HCT116 (cell line): ENCODE measurements around the gene ATP2A3. TPM values are rescaled to one million over a fixed set of nuclear protein-coding genes. Genes with fewer than 3 reads are reported as not detected.

Source experiments
- ATAC-seq: fragments of 200-7000 bp; cut with Tn5 transposase; 2 replicates; pipeline ENCODE4 v1.9.1; 2020; ENCODE audit warnings: mild to moderate bottlenecking, moderate library complexity
- BruUV-seq: library from RNA; stranded (reverse); fragments of 400-500 nt; replicated peaks from 2 replicates; lab custom pipeline; 2021; lab: Mats Ljungman, UMichigan
- CTCF ChIA-PET: fragments of 300-600 bp; sonication (Branson Sonifier 250); formaldehyde crosslinking; loops from one replicate; lab custom pipeline; 2021; ENCODE audit warnings: antibody characterized with exemption; lab: Charles Lee
- POLR2A ChIA-PET: fragments of 300-600, 350-600 bp; sonication (Branson Sonifier 250); formaldehyde crosslinking; loops from one replicate; lab custom pipeline; 2021; ENCODE audit warnings: antibody characterized with exemption; lab: Charles Lee
- RAD21 ChIA-PET, 2 experiments: fragments of 300-600 bp; sonication (Branson Sonifier 250); formaldehyde crosslinking; loops; one replicate each; lab custom pipeline; 2023; ENCODE audit warnings: low total read pairs in 2 of 2; ENCODE audit not compliant: uncharacterized antibody in 2 of 2, unreplicated experiment in 2 of 2, low non-redundant PET in 1 of 2; lab: Charles Lee
- DNase-seq: peaks from one replicate; pipeline ENCODE4 v3.0.0-alpha.2; 2010; ENCODE audit warnings: low read depth, low spot score
- H2AFZ ChIP-seq: fragments of 200-600 bp; shearing (Covaris generic), sonication (generic); 2 replicates; pipeline ENCODE4 v1.6.1; 2017; ENCODE audit warnings: low read depth, mixed run types, mixed read lengths, antibody characterized with exemption, low read length; ENCODE audit not compliant: poor library complexity, severe bottlenecking
- H3K27ac ChIP-seq: 2 replicates; pipeline ENCODE4 v1.5.1; 2012; ENCODE audit warnings: low read depth, low read length
- H3K27me3 ChIP-seq: fragments of 200-600 bp; sonication (generic); 2 replicates; pipeline ENCODE4 v1.6.1; 2016; ENCODE audit warnings: mixed run types, low read length, mixed read lengths; ENCODE audit not compliant: insufficient read depth
- H3K36me3 ChIP-seq, 2 experiments: fragments of 200-500 bp in 1 of 2; fragments of 200-600 bp in 1 of 2; sonication (Bioruptor generic) in 1 of 2; sonication (generic) in 1 of 2; 2 replicates each; pipeline versions ENCODE4 v1.5.1 to v1.6.1; 2014 to 2016; ENCODE audit warnings: low read length in 2 of 2, inconsistent platforms in 1 of 2, mixed read lengths in 1 of 2, mixed run types in 1 of 2; ENCODE audit not compliant: insufficient read depth in 2 of 2, control insufficient read depth in 1 of 2
- H3K4me1 ChIP-seq, 2 experiments: fragments of 200-600 bp in 1 of 2; sonication (generic) in 1 of 2; 2 replicates each; pipeline versions ENCODE4 v1.5.1 to v1.6.1; 2012 to 2017; ENCODE audit warnings: low read length in 2 of 2, inconsistent platforms in 1 of 2, mild to moderate bottlenecking in 1 of 2, mixed read lengths in 1 of 2, mixed run types in 1 of 2, moderate library complexity in 1 of 2; ENCODE audit not compliant: insufficient read depth in 2 of 2, control insufficient read depth in 1 of 2
- H3K4me2 ChIP-seq: fragments of 200-600 bp; sonication (generic); 2 replicates; pipeline ENCODE4 v1.6.1; 2017; ENCODE audit warnings: mixed run types, low read length, mixed read lengths
- H3K4me3 ChIP-seq, 2 experiments: fragments of 200-600 bp in 1 of 2; sonication (generic) in 1 of 2; replicated peaks in 1 of 2; 2 replicates each; pipeline ENCODE4 v1.5.1; 2011 to 2016; ENCODE audit warnings: low read length in 2 of 2, control low read depth in 1 of 2, low read depth in 1 of 2, mild to moderate bottlenecking in 1 of 2, mixed read lengths in 1 of 2, mixed run types in 1 of 2
- H3K79me2 ChIP-seq: fragments of 200-600 bp; sonication (generic); 2 replicates; pipeline ENCODE4 v1.6.1; 2017; ENCODE audit warnings: mild to moderate bottlenecking, mixed run types, low read length, moderate library complexity, mixed read lengths; ENCODE audit not compliant: insufficient read depth
- H3K9ac ChIP-seq: fragments of 200-600 bp; sonication (generic); 2 replicates; pipeline ENCODE4 v1.6.1; 2016; ENCODE audit warnings: low read length, mixed read lengths
- H3K9me2 ChIP-seq: fragments of 200-600 bp; sonication (generic), shearing (Covaris generic); 2 replicates; pipeline ENCODE4 v1.6.1; 2017; ENCODE audit warnings: mixed run types, mild to moderate bottlenecking, moderate library complexity; ENCODE audit not compliant: insufficient read depth
- H3K9me3 ChIP-seq, 2 experiments: fragments of 200-500 bp in 1 of 2; fragments of 200-600 bp in 1 of 2; sonication (Bioruptor generic) in 1 of 2; sonication (generic) in 1 of 2; 2 replicates each; pipeline ENCODE4 v1.6.1; 2014 to 2017; ENCODE audit warnings: low read length in 2 of 2, mixed read lengths in 2 of 2, inconsistent platforms in 1 of 2, low read depth in 1 of 2, mild to moderate bottlenecking in 1 of 2, mixed run types in 1 of 2, moderate library complexity in 1 of 2; ENCODE audit not compliant: control insufficient read depth in 1 of 2, insufficient read depth in 1 of 2
- H4K20me1 ChIP-seq: fragments of 200-600 bp; sonication (generic), shearing (Covaris generic); 2 replicates; pipeline ENCODE4 v1.6.1; 2017; ENCODE audit warnings: mixed run types, mild to moderate bottlenecking, moderate library complexity; ENCODE audit not compliant: insufficient read depth
- CBX3 ChIP-seq: IDR thresholded peaks from 2 replicates; pipeline ENCODE4 v1.6.1; 2012; ENCODE audit warnings: low read depth
- CEBPB ChIP-seq: IDR thresholded peaks from 2 replicates; pipeline ENCODE4 v1.6.1; 2012; ENCODE audit warnings: low read depth
- ELF1 ChIP-seq: IDR thresholded peaks from 2 replicates; pipeline ENCODE4 v1.6.1; 2012; ENCODE audit warnings: low read depth, borderline replicate concordance
- EZH2phosphoT487 ChIP-seq: fragments of 200-600 bp; IDR thresholded peaks from 2 replicates; pipeline ENCODE4 v1.6.1; 2018; ENCODE audit warnings: antibody characterized with exemption, borderline replicate concordance
- FOSL1 ChIP-seq: IDR thresholded peaks from 2 replicates; pipeline ENCODE4 v1.6.1; 2012; ENCODE audit warnings: low read depth
- JUND ChIP-seq: IDR thresholded peaks from 2 replicates; pipeline ENCODE4 v1.6.1; 2012
- MAX ChIP-seq: IDR thresholded peaks from 2 replicates; pipeline ENCODE4 v1.6.1; 2012
- POLR2A ChIP-seq: IDR thresholded peaks from 2 replicates; pipeline ENCODE4 v1.7.0; 2011; ENCODE audit warnings: borderline replicate concordance; ENCODE audit not compliant: insufficient read depth, insufficient read length; ENCODE audit errors: extremely low read depth
- REST ChIP-seq: IDR thresholded peaks from 2 replicates; pipeline ENCODE4 v1.6.1; 2012; ENCODE audit warnings: low read depth
- YY1 ChIP-seq: IDR thresholded peaks from 2 replicates; pipeline ENCODE4 v1.6.1; 2011; ENCODE audit warnings: low read length, low read depth, moderate library complexity, mild to moderate bottlenecking; ENCODE audit not compliant: insufficient replicate concordance; ENCODE audit errors: extremely low read depth
- ZFX ChIP-seq: fragments of 450-650 bp; IDR thresholded peaks from 2 replicates; pipeline ENCODE4 v1.6.1; 2017
- ZNF274 ChIP-seq: fragments of 200-500 bp; sonication (Bioruptor generic); IDR thresholded peaks from 2 replicates; pipeline ENCODE4 v1.6.1; 2014; ENCODE audit warnings: mild to moderate bottlenecking, low read depth, low read length, inconsistent platforms
- intact Hi-C: fragments of 100-400 bp; cut with micrococcal nuclease; formaldehyde crosslinking; loops from 2 replicates; pipeline ENCODE4 v1.10.0; 2022
- total RNA-seq: library from RNA; stranded (reverse); gene quantifications from one replicate; pipeline ENCODE4 v1.2.1, GENCODE V29; 2021; ENCODE audit not compliant: unreplicated experiment

Gene ATP2A3
- total RNA-seq, 1 experiment from 2014 or later: 23.1 TPM

- TF ChIP-seq POLR2A (no peak), ZNF274 (no peak), JUND (no peak), REST (no peak), CBX3 (no peak), CEBPB (no peak), FOSL1 (no peak), YY1 (no peak), ZFX (no peak), EZH2phosphoT487 (no peak), ELF1 (no peak), MAX (no peak)
- ATAC-seq: no peak
- Histone ChIP-seq H3K4me2 (no peak overlapping the region), H3K79me2 (no peaks in the 10 kb centered on the region), H4K20me1 (no peaks in the 10 kb centered on the region), H3K9me3 (no peaks in the 10 kb centered on the region), H3K9me2 (no peaks in the 10 kb centered on the region), H2AFZ (no peak overlapping the region), H3K9ac (no peak overlapping the region), H3K36me3 (no peaks in the 10 kb centered on the region), H3K27me3 (no peaks in the 10 kb centered on the region), H3K4me3 (no peak overlapping the region), H3K4me1 (peaks cover 0 to 7% of the 10 kb centered on the region in 2 experiments; a peak in 1 of 4 replicates), H3K27ac (no peak overlapping the region)
- intact Hi-C loops: no loop called here
- BruUV-seq: no TSS peak
- DNase-seq: no peak
- ChIA-PET RAD21 (no interaction called here), POLR2A (no interaction called here), CTCF (no interaction called here)
These were observed 17.2 kb upstream of the ATP2A3 start for GRCh38 chr17:3981455-3981854.
